ENCODE results near the gene CYB5R4.

The CYB5R4 gene

GRCh38 chr6:83859410-83860358, at the start of gene CYB5R4:
Gene CYB5R4 (plus strand): TSS chr6:83859689. CDS start chr6:83859783, 94 bp downstream.
- in situ Hi-C loops (cut with HindIII; ENCODE audit: low pct_unique_long_range_greater_than_20kb, low sequenced_read_pairs), result no loop called here
- no peak for TF ChIP-seq JUND (IDR thresholded peaks at IDR 0.05; ENCODE audit: low read depth)
- DNase-seq (ENCODE audit: low read depth in 1 of 2, low spot score in 1 of 2), result peak; percentile 87 to 96

- DNase-seq (ENCODE audit: low read depth in 1 of 2, low spot score in 1 of 2), result no peak
- in situ Hi-C loops (cut with HindIII; ENCODE audit: low pct_unique_long_range_greater_than_20kb, low sequenced_read_pairs), result no loop called here
- TF ChIP-seq JUND (IDR thresholded peaks at IDR 0.05; ENCODE audit: low read depth), result no peak
Observed at GRCh38 chr6:83812595-83812994, 46.9 kb upstream of the CYB5R4 start.

- in situ Hi-C loops (cut with HindIII; ENCODE audit: low pct_unique_long_range_greater_than_20kb, low sequenced_read_pairs), result no loop called here
- no peak for TF ChIP-seq JUND (IDR thresholded peaks at IDR 0.05; ENCODE audit: low read depth)
- DNase-seq (ENCODE audit: low read depth in 1 of 2, low spot score in 1 of 2), result no peak
Observed at GRCh38 chr6:83815631-83816272, 43.7 kb upstream of the CYB5R4 start.

GRCh38 chr6:83822629-83823169, 36.8 kb upstream of the CYB5R4 start:
- TF ChIP-seq JUND (IDR thresholded peaks at IDR 0.05; ENCODE audit: low read depth), result no peak
- DNase-seq (ENCODE audit: low read depth in 1 of 2, low spot score in 1 of 2), result no peak
- in situ Hi-C loops (cut with HindIII; ENCODE audit: low pct_unique_long_range_greater_than_20kb, low sequenced_read_pairs), result no loop called here

- no peak for TF ChIP-seq JUND (IDR thresholded peaks at IDR 0.05; ENCODE audit: low read depth)
- in situ Hi-C loops (cut with HindIII; ENCODE audit: low pct_unique_long_range_greater_than_20kb, low sequenced_read_pairs), result no loop called here
- no peak for DNase-seq (ENCODE audit: low read depth in 1 of 2, low spot score in 1 of 2)
Observed at GRCh38 chr6:83824388-83824801, 35.1 kb upstream of the CYB5R4 start.

- in situ Hi-C loops (cut with HindIII; ENCODE audit: low pct_unique_long_range_greater_than_20kb, low sequenced_read_pairs), result no loop called here
- no peak for DNase-seq (ENCODE audit: low read depth in 1 of 2, low spot score in 1 of 2)
- TF ChIP-seq JUND (IDR thresholded peaks at IDR 0.05; ENCODE audit: low read depth), result no peak
Observed at GRCh38 chr6:83824831-83825230, 34.7 kb upstream of the CYB5R4 start.

GRCh38 chr6:83827050-83827449, 32.4 kb upstream of the CYB5R4 start:
- DNase-seq (ENCODE audit: low read depth in 1 of 2, low spot score in 1 of 2), result no peak
- no peak for TF ChIP-seq JUND (IDR thresholded peaks at IDR 0.05; ENCODE audit: low read depth)
- in situ Hi-C loops (cut with HindIII; ENCODE audit: low pct_unique_long_range_greater_than_20kb, low sequenced_read_pairs), result no loop called here

- DNase-seq (ENCODE audit: low read depth in 1 of 2, low spot score in 1 of 2), result no peak
- in situ Hi-C loops (cut with HindIII; ENCODE audit: low pct_unique_long_range_greater_than_20kb, low sequenced_read_pairs), result no loop called here
- no peak for TF ChIP-seq JUND (IDR thresholded peaks at IDR 0.05; ENCODE audit: low read depth)
Observed at GRCh38 chr6:83838727-83839126, 20.8 kb upstream of the CYB5R4 start.

- in situ Hi-C loops (cut with HindIII; ENCODE audit: low pct_unique_long_range_greater_than_20kb, low sequenced_read_pairs), result no loop called here
- TF ChIP-seq JUND (IDR thresholded peaks at IDR 0.05; ENCODE audit: low read depth), result no peak
- DNase-seq (ENCODE audit: low read depth in 1 of 2, low spot score in 1 of 2), result no peak
Observed at GRCh38 chr6:83844170-83844569, 15.3 kb upstream of the CYB5R4 start.

- TF ChIP-seq JUND (IDR thresholded peaks at IDR 0.05; ENCODE audit: low read depth), result no peak
- in situ Hi-C loops (cut with HindIII; ENCODE audit: low pct_unique_long_range_greater_than_20kb, low sequenced_read_pairs), result no loop called here
- no peak for DNase-seq (ENCODE audit: low read depth in 1 of 2, low spot score in 1 of 2)
Observed at GRCh38 chr6:83846291-83846690, 13.2 kb upstream of the CYB5R4 start.

- no peak for TF ChIP-seq JUND (IDR thresholded peaks at IDR 0.05; ENCODE audit: low read depth)
- in situ Hi-C loops (cut with HindIII; ENCODE audit: low pct_unique_long_range_greater_than_20kb, low sequenced_read_pairs), result no loop called here
- no peak for DNase-seq (ENCODE audit: low read depth in 1 of 2, low spot score in 1 of 2)
Observed at GRCh38 chr6:83847179-83847578, 12.3 kb upstream of the CYB5R4 start.

- DNase-seq (ENCODE audit: low read depth in 1 of 2, low spot score in 1 of 2), result no peak
- in situ Hi-C loops (cut with HindIII; ENCODE audit: low pct_unique_long_range_greater_than_20kb, low sequenced_read_pairs), result no loop called here
- no peak for TF ChIP-seq JUND (IDR thresholded peaks at IDR 0.05; ENCODE audit: low read depth)
Observed at GRCh38 chr6:83849127-83849526, 10.4 kb upstream of the CYB5R4 start.

- in situ Hi-C loops (cut with HindIII; ENCODE audit: low pct_unique_long_range_greater_than_20kb, low sequenced_read_pairs), result no loop called here
- DNase-seq (ENCODE audit: low read depth in 1 of 2, low spot score in 1 of 2), result no peak
- TF ChIP-seq JUND (IDR thresholded peaks at IDR 0.05; ENCODE audit: low read depth), result no peak
Observed at GRCh38 chr6:83849610-83850009, 9.9 kb upstream of the CYB5R4 start.

All from T47D (cell line).